NCI-H510A treated with DMSO at 0.1 percent for 48 hours (cell line): ENCODE data around the gene CEP128.
A peak's percentile ranks its signal among the peaks of the same experiment; 100 is the strongest.

Experiments
- DNase-seq: peaks from one replicate; lab custom pipeline; 2025; lab: John Stamatoyannopoulos, UW

Gene CEP128

GRCh38 chr14:80607430-80608190 lies 333.9 kb downstream of the CEP128 start:
- DNase-seq: no peak

DNA sequence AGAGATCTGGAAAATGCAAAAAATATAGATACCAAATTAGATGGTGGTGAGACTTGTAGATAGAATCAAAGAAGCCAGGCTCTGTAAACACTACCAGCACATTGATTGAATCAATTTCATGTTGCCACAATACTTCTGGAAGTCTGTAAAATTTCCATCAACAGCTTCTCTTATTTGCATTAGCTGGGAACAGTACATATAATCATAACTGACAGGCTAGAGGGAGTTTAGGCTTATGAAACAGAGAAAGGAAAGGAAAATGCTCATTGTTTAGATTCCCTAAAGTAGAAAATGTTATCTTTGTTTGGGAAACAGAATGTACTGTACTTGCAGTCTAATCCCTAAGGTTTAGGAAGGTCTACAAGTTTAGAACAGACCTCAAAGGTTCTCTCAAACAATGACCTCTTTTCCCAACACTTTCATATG lies 335.2 kb downstream of the CEP128 start:
- no peak for DNase-seq

- DNase-seq: no peak
Observed at GRCh38 chr14:80605536-80605935, 336.0 kb downstream of the CEP128 start.

DNA sequence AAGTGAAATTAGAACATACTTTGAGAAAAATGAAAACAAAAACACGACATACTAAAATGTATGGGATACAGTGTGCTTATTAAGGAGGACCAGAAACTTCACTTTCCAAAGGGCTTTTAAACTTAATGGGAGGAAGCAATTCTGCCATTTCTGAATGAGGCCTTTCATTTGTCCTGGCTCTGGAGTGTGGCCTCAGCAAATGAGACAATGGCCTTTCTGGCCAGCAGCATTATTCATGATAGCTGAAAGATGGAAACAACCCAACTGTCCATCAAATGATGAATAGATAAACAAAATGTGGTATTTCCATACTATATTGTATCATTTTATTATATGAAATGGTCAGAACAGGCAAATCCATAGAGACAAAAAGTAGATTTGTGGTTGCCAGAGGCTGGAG lies 338.6 kb downstream of the CEP128 start:
- DNase-seq: no peak

- DNase-seq: peak; percentile 43
Observed at GRCh38 chr14:80587096-80587724, 354.3 kb downstream of the CEP128 start.

DNA sequence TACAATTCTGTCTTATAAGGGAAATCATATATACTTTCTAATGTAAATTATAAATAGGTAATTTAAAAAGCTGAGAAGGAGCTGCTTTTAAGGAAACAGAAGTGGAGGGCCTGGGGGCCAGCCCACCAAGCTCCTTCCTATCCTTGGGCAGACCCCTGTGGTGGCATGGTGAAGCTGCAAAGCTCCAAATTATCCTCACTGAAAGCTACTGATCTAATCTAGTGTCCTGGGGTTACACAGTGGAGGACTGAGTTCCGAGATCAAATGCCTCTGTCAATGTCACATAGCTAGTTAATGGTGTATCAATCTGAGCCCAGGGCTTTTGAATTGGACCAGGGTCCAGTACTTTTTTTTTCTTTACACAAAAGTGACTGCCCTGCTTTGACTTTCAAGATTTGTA lies 355.4 kb downstream of the CEP128 start:
- peak; percentile 9 for DNase-seq

GRCh38 chr14:80585506-80585835 lies 356.1 kb downstream of the CEP128 start:
- no peak for DNase-seq

DNA sequence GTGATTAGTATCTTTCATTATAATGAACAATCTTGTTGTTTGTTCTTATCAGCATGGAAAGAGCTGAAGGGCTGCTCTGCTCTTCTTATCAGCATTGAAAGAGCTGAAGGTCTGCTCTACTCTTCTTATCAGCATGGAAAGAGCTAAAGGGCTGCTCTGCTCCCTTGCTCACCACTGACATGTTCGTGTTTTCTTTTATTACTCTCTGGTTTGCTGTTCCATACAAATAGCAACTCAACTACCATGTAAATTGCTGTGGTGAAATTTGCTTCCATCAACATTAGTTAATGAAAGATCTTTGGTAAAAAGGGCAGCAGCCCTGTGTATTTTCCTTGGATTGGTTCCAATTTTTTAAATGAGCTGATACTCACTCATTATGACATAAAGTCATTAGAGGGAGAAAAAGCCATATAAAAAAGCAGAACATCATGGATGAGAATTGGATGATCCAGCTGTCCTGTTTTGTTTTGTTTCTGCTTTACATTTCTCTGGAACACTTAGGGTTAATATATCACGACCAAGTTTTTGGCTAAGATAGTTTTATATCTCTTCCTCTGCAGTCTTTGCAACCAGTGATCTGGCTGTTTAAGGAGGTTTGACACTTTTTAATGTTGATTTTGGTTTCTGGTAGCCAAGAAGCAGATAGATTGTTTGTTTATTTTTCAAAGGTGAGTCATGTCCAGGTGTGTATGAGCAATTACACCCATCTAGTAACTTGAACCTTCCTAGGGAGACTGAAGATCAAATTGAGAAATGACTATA lies 356.6 kb downstream of the CEP128 start:
- DNase-seq: peak; percentile 30

GRCh38 chr14:80577599-80577998 lies 363.9 kb downstream of the CEP128 start:
- no peak for DNase-seq

- DNase-seq: no peak
Observed at GRCh38 chr14:80576401-80576800, 365.1 kb downstream of the CEP128 start.

DNA sequence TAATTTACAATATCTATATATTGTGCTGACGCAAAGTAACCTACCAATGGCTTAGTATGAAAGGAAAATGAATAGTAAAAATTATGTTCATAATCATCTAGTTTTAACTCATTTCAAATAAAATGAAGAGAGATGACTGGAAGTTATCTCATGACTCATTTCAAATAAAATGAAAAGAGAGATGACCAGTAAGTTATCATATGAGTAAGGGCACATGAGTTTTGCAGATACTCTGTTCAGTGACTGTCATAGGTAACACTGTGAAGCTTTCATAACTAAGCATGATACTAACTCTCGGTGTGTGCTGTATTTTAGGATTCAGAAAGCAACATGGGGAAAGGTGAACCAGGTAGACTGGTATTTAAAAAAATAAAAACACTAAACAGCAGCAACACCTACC lies 365.8 kb downstream of the CEP128 start:
- DNase-seq: no peak

GRCh38 chr14:80572666-80573065 lies 368.9 kb downstream of the CEP128 start:
- DNase-seq: no peak

DNA sequence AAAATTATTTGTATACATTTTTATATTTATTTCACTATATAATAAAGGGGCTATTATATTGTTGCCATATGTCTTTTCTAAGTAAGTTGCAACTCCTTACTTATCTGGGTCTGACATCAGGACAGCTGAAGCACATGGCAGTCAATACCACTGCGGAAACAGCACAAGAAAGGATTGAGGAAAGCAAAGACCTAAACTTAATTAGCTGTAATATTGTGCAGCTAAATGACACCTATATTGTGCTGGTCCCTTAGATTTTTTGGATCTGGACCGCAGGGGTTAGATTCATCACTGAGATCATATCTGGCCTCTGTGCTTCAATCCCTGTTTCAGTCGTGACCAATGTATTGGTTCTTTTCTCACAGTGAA lies 370.6 kb downstream of the CEP128 start:
- DNase-seq: no peak

GRCh38 chr14:80567905-80568536 lies 373.5 kb downstream of the CEP128 start:
- DNase-seq: no peak

- no peak for DNase-seq
Observed at GRCh38 chr14:80565001-80565400, 376.5 kb downstream of the CEP128 start.

GRCh38 chr14:80564051-80564450 lies 377.5 kb downstream of the CEP128 start:
- DNase-seq: no peak

- DNase-seq: no peak
Observed at GRCh38 chr14:80560800-80561657, 380.5 kb downstream of the CEP128 start.

DNA sequence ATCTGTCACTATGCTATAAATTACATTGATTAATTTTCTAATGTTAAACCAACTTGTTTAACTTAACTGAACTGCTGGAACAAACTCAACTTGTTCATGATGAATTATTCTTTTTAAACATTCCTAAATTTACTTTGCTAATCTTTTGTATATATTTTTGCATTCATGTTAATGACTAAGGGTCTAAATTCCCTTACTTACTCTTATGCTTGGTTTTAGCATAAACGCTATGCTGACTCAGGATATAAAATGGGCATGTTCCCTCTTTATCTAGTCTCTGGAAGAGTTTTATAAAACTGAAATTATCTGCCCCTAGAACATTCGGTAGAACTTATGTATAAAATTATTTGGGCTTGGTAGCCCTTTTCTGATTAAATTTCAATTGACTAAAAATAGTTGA lies 387.4 kb downstream of the CEP128 start:
- no peak for DNase-seq

GRCh38 chr14:80549141-80549540 lies 392.4 kb downstream of the CEP128 start:
- no peak for DNase-seq

- DNase-seq: no peak
Observed at GRCh38 chr14:80545935-80546854, 395.3 kb downstream of the CEP128 start.

DNA sequence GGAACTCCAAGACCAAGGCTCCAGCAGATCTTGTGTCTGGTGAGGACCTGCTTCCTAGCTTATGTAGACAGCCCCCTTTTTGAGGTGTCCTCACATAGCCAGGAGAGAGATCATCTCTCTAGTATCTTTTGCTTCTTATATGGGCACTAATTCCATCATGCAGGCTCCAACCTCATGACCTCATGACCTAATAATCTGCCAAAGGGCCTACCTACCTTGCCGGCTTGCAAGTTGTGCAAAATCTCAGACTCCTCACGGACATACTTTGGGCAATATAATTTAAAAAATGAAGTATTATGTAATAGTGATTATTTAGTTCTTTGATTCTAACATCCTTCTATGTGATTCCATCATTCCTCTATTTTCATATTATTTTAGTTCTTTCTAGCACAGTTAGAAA lies 397.2 kb downstream of the CEP128 start:
- DNase-seq: no peak
